GM12872 (cell line): ENCODE measurements around the gene RPL12.

Source experiments
- CTCF ChIP-seq: IDR thresholded peaks from 3 replicates; pipeline ENCODE4 v1.5.1; 2011; ENCODE audit warnings: low read depth, mild to moderate bottlenecking, low read length, moderate library complexity; ENCODE audit not compliant: insufficient read depth

RPL12 gene

GRCh38 chr9:127430415-127430814, 20.8 kb downstream of the RPL12 start:
- no peak for TF ChIP-seq CTCF

DNA sequence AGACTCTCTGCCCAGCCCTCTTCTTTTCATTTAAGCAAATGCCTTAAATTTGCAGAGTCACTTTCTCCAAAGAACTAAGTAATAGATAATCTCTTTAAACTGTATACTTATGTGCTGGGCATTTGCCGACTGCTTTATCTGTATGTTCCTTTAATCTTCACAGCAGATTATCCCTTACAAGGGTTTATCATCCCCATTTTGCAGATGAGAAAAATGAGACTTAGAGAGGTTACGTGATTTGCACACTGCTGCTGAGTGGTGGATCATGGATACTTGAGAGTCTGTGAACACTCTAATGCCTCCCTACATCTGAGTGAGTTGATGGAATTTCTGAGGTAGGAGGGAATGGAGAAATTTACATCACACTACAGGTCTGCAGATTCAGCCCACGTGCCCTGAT, 22.9 kb downstream of the RPL12 start:
- TF ChIP-seq CTCF: no peak

GRCh38 chr9:127426756-127427155, 24.4 kb downstream of the RPL12 start:
- TF ChIP-seq CTCF: no peak

GRCh38 chr9:127424676-127424999, 26.6 kb downstream of the RPL12 start:
- TF ChIP-seq CTCF: no peak

- no peak for TF ChIP-seq CTCF
These were observed 27.1 kb downstream of the RPL12 start, which contains the start of gene ZNF79 for GRCh38 chr9:127423934-127424675. Gene ZNF79, plus strand, starts transcription at chr9:127424382. Its CDS starts 406 bp downstream, at chr9:127424788.

DNA sequence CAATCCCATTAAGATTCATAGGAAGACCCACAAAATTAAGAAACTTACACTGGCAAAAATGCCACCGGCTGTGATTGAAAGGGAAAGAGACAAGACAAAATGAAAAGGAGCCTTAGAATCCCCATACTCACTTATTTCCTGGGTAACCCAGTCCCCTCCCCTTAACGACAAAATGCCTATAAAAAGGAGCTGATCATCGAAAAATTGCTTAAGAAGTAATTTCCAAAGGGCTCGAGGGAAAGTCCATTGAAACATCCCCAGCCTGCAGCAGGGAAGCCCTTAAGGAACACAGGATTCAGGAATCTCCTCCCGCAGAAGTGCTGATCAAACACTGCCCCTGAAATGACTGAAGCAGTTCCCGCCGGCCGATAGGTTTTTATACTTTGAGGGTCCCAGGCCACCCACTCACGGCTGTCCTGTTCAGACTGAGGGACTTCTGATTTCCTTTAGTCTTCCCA, 27.7 kb downstream of the RPL12 start:
- no peak for TF ChIP-seq CTCF

- no peak for TF ChIP-seq CTCF
These were observed 28.4 kb downstream of the RPL12 start for GRCh38 chr9:127422787-127423186.
